D721Med (cell line): ENCODE measurements around the gene TTC12.
"Not testable (repeated sequence)": the region's sequence is repeated elsewhere in the genome, so short reads cannot be mapped to it uniquely, and the experiment has no call there.

ENCODE experiments used
- DNase-seq: peaks from one replicate; pipeline ENCODE4 v3.0.0; 2011; ENCODE audit warnings: low spot score; ENCODE audit not compliant: insufficient read length
- FAIRE-seq: peaks from 2 replicates; lab custom pipeline; 2011; peaks lifted over from hg19 to GRCh38; lab: Jason Lieb, UNC
- TF ChIP-seq, protein P1 (sequence below): IDR thresholded peaks from 2 replicates; pipeline ENCODE4 v1.5.1; 2012; ENCODE audit warnings: mild to moderate bottlenecking, control low read depth; ENCODE audit not compliant: insufficient read depth; ENCODE audit errors: missing control alignments

Gene TTC12

DNA sequence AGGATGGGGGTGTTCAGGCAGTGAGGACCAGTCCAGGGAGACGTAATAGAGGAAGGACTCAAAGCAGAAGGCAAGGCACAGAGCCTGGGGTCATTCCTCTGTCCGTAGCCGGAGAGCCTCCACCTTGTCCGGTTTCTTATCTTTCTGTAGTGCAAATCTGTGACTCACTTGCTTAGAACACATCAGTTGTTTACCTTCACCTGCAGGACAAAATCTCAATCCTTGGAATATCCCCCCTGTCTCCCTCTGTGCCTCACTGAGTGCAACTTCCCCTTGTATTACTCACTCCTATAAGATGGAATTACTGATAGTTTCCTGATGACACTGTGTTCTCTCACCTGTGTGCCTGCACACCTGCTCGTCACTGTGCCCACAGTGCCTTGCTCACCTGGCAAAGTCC, 20.4 kb upstream of the TTC12 start:
- FAIRE-seq (no peak), DNase-seq (no peak)
- TF ChIP-seq, protein P1, sequence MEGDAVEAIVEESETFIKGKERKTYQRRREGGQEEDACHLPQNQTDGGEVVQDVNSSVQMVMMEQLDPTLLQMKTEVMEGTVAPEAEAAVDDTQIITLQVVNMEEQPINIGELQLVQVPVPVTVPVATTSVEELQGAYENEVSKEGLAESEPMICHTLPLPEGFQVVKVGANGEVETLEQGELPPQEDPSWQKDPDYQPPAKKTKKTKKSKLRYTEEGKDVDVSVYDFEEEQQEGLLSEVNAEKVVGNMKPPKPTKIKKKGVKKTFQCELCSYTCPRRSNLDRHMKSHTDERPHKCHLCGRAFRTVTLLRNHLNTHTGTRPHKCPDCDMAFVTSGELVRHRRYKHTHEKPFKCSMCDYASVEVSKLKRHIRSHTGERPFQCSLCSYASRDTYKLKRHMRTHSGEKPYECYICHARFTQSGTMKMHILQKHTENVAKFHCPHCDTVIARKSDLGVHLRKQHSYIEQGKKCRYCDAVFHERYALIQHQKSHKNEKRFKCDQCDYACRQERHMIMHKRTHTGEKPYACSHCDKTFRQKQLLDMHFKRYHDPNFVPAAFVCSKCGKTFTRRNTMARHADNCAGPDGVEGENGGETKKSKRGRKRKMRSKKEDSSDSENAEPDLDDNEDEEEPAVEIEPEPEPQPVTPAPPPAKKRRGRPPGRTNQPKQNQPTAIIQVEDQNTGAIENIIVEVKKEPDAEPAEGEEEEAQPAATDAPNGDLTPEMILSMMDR = no peak

DNA sequence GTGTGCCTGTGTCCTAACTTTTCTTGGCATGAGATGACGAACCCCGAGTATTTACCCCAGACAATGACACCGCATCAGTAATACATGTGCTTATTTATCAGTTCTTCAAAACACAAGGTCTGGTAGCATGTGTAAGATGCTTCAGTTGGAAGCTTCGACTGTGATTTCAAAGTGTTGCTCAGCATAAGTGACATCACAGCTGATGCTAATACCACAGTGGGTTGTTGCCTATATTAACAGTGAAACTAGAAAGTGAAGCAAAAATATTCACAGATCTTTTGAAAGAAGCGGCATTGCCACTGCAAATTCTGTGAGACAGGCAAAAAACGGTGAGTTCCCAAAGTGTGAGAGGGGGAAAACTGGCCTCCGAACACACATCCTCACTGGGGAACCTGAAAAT, 18.4 kb upstream of the TTC12 start:
- TF ChIP-seq, protein P1 = no peak
- DNase-seq = no peak
- no peak for FAIRE-seq

DNA sequence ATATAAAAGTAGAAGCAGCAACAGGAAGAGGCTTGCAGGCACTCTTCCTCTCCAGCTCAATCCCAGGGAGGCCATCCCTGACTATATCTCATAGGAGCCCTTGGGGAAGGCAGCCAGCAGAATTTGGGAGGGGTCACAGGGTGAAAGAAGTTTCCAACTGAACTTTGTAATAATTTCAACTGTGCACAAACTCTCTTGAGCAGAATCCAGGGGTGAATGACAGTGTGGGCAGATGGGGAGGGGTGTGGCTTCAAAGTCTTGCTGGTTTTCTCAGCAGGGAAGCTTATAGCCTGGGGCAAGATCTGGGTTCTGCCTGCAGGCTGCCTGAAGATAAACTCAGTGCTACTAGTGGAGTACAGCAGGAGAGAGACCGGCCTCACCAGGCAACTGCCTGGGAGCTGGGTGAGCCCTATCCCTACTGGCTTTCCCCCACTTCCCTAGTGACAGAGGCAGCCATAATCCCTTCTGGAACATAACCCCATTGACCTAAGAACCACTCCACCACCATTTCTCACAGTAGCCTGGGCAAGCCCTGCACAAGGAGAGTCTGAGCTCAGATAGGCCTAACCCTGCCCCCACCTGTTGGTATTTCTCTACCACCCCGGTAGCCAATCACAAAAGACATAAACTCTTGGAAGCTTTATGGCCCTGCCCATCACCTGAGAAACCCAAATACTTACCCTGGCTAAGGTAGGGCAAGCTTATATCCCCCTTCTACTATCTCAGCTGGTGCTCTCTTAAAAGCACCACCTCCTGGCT, 17.8 kb upstream of the TTC12 start:
- no peak for DNase-seq
- no peak for FAIRE-seq
- TF ChIP-seq, protein P1 = no peak

DNA sequence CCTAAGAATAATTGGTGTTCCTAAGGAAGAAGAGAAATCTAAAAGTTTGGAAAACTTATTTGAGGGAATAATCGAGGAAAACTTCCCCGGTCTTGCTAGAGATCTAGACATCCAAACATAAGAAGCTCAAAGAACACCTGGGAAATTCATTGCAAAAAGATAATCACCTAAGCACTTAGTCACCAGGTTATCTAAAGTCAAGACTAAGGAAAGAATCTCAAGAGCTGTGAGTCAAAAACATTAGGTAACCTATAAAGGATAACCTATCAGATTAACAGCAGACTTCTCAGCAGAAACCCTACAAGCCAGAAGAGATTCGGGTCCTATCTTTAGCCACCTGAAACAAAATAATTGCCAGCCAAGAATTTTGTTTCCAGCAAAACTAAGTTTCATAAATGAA, 15.9 kb upstream of the TTC12 start:
- FAIRE-seq = not testable (repeated sequence)

DNA sequence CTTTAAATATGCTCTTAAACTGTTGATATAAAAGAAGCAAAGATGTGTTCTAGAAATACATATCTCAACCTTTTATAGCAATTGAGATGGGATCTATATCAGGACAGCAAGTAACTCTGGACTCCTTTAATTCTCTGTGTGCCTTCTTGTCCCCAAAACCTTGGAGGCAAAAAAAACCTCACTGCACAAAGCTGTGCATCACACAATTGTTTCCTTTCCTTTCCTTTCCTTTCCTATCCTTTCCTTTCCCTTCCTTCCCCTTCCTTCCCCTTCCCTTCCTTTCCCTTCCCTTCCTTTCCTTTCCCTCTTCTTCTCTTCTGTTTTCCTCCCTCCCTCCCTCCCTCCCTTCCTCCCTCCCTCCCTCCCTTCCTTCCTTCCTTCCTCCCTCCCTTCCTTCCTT, 9.5 kb upstream of the TTC12 start:
- TF ChIP-seq, protein P1 = no peak
- no peak for DNase-seq
- no peak for FAIRE-seq

More for the DNA sequence above, 15.9 kb upstream of the TTC12 start:
- DNase-seq = not testable (repeated sequence)

DNA sequence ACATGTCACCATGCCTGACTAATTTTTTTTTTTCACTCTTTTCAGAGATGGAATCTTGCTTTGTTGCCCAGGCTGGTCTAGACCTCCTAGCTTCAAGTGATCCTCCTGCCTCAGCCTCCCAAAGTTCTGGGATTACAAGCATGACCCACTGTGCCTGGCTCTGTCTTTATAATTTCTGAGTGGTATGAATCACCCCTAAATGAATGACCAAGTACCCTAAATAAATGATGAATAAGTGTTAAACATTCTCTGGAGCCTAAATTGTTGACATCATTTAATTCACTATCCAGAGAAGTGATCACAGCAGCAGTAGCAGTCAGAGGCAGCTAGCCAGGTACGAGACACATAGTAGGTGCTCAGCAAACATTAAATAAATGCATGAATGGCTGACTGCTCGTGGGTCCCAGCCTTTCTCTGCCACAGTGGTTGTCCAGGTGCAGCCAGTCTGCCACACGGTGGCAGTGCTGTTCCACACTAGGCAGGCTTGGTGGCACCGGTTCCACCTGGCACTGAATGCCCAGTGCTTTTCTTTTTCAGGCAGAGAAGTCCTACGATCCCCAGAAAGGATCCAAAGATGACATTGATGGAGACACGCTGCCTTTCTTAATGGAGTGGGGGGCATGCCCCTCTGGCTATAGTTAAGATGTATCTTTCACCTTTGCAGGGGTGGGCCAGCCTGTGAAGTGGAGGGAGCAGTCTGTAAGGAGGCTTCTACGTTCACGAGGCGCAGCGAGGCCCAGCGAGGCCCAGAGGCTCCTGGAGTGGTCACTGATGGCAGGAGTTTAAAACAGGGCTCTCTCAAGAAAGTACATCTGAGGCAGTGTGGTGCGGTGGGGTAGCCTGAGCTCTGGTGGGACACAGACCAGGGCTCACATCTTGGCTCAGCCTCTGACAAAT, 8.7 kb upstream of the TTC12 start:
- DNase-seq = peak; percentile 43
- peak; percentile 29 for FAIRE-seq

DNA sequence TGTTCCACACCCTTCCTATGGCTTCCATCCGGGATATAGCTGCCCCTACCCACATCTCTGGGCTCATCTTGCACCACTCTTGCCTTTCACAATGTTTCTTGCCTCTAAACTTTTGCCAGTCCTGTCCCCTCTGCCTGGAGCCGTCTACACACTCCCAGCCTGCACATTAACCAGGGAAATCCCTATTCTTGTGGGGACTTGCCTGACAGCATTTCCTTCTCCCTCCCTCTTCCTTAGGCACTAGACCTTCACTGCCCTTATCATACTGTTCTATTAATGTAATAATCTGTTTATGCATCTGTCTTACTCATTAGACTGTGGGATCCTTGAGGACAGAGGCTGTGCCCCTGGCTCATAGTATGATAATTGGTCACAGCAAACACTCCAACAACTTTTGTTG, 5.8 kb upstream of the TTC12 start:
- TF ChIP-seq, protein P1 = no peak
- FAIRE-seq (no peak), DNase-seq (no peak)

More for the DNA sequence above, 8.7 kb upstream of the TTC12 start:
- TF ChIP-seq, protein P1 = peak; percentile 99
